SK-N-MC (cell line): ENCODE results near the gene PRKCB.

Source experiments
- EZH2 ChIP-seq: fragments of 200-600 bp; sonication (generic); IDR thresholded peaks from one replicate; pipeline ENCODE4 v1.6.1; 2017; ENCODE audit warnings: antibody characterized with exemption
- FOXP2 ChIP-seq: optimal IDR thresholded peaks from 2 replicates; pipeline ENCODE3; 2011; ENCODE audit warnings: mild to moderate bottlenecking, moderate library complexity; ENCODE audit not compliant: insufficient read depth; ENCODE audit errors: extremely low read length, control extremely low read depth
- POLR2AphosphoS5 ChIP-seq: IDR thresholded peaks from 2 replicates; pipeline ENCODE4 v1.6.1; 2012; ENCODE audit warnings: mild to moderate bottlenecking, low read depth, low read length, borderline replicate concordance

DNA sequence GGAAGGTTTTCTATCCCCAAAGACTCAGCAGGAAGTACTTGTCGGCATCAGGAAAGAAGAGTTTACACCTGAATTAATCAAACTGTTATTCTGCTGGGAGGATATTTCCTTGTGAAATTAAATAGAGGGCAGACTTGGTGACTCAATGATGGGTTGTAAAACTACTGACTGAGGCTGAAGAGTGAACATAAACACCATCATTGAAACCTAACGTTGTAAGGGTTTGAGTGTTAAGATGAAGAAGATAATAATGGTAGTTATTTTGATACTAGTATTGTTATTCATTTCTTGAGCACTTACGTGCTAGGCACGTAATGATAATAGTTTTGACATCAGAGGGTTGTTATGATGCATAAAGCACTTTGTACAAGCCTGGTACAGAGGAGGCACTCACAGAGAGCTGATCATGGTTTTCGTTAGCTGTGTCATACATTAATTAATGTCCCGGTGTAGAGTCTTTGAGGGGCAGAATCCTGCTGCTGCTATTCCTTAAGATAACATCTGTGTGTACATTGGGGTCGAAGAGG is 356.2 kb downstream of the PRKCB start:
- TF ChIP-seq EZH2 (no peak), POLR2AphosphoS5 (no peak), FOXP2 (no peak)
